Activated B cell treated with CpG ODN at 0.5 μM for 24 hours (primary cell): Measurements from ENCODE around the gene SCAF8. TPM values are rescaled to one million over a fixed set of nuclear protein-coding genes. Genes with fewer than 3 reads are reported as not detected.

Experiments
- ATAC-seq: fragments of 200-7000 bp; cut with Tn5 transposase; one replicate; pipeline ENCODE4 v1.10.0; 2021; ENCODE audit warnings: low read depth, mild to moderate bottlenecking, moderate library complexity
- CTCF ChIA-PET: fragments of 350-600 bp; sonication (Branson Sonifier 250); formaldehyde crosslinking; loops from one replicate; lab custom pipeline; 2021; ENCODE audit warnings: antibody characterized with exemption; lab: Charles Lee
- POLR2A ChIA-PET: fragments of 350-600 bp; sonication (Branson Sonifier 250); formaldehyde crosslinking; loops from one replicate; lab custom pipeline; 2021; ENCODE audit warnings: antibody characterized with exemption; lab: Charles Lee
- DNase-seq: peaks from one replicate; pipeline ENCODE4 v3.0.0; 2022
- H3K27ac Mint-ChIP-seq: one replicate; pipeline ENCODE4 v1.8.0; 2020; ENCODE audit warnings: mixed read lengths
- H3K27me3 Mint-ChIP-seq: one replicate; pipeline ENCODE4 v1.8.0; 2021; ENCODE audit warnings: mixed read lengths
- H3K36me3 Mint-ChIP-seq: one replicate; pipeline ENCODE4 v1.8.0; 2021; ENCODE audit warnings: low read depth, mixed read lengths
- H3K4me1 Mint-ChIP-seq: one replicate; pipeline ENCODE4 v1.8.0; 2021; ENCODE audit warnings: mixed read lengths
- H3K4me3 Mint-ChIP-seq: one replicate; pipeline ENCODE4 v1.8.0; 2020; ENCODE audit warnings: mild to moderate bottlenecking, mixed read lengths
- H3K9me3 Mint-ChIP-seq: one replicate; pipeline ENCODE4 v1.8.0; 2020; ENCODE audit warnings: mixed read lengths
- intact Hi-C: fragments of 100-400 bp; cut with micrococcal nuclease; formaldehyde crosslinking; loops from one replicate; pipeline ENCODE4 v1.15.1; 2024
- total RNA-seq: library from RNA; stranded (reverse); gene quantifications from 2 replicates; pipeline ENCODE4 v1.2.3, GENCODE V29; 2022
- TF ChIP-seq, protein P1 (sequence below): fragments of 200-600 bp; IDR thresholded peaks from one replicate; pipeline ENCODE4 v1.8.0; 2022; ENCODE audit warnings: antibody characterized with exemption, mild to moderate bottlenecking

The SCAF8 gene
- total RNA-seq, 1 donor from 2014 or later, result 65.2 TPM

DNA sequence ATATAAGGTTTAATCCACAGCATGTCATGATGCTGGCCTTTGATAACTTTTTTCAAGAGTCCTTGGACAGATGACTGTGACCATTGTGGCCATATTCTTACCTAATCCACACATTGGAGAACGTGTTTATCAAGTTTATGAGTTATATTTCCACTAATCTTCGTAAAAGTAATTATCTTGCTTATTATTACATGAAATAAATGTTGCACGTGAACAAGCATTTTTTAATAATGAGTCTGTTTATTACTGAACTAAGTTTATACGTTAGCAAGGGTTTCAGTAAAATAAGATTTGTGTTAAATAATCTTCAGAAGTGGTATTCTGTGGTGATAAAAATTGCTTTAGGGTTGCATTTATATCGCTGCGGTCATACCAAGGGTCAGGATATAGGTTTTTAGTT is 107.1 kb downstream of the SCAF8 start:
- TF ChIP-seq, protein P1, sequence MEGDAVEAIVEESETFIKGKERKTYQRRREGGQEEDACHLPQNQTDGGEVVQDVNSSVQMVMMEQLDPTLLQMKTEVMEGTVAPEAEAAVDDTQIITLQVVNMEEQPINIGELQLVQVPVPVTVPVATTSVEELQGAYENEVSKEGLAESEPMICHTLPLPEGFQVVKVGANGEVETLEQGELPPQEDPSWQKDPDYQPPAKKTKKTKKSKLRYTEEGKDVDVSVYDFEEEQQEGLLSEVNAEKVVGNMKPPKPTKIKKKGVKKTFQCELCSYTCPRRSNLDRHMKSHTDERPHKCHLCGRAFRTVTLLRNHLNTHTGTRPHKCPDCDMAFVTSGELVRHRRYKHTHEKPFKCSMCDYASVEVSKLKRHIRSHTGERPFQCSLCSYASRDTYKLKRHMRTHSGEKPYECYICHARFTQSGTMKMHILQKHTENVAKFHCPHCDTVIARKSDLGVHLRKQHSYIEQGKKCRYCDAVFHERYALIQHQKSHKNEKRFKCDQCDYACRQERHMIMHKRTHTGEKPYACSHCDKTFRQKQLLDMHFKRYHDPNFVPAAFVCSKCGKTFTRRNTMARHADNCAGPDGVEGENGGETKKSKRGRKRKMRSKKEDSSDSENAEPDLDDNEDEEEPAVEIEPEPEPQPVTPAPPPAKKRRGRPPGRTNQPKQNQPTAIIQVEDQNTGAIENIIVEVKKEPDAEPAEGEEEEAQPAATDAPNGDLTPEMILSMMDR, result no peak
- intact Hi-C loops, result no loop called here
- Mint-ChIP-seq H3K9me3 (no peaks in the 10 kb centered on the region), H3K4me1 (peaks cover 16% of the 10 kb centered on the region), H3K36me3 (peaks cover 27% of the 10 kb centered on the region), H3K4me3 (no peak overlapping the region), H3K27me3 (no peaks in the 10 kb centered on the region), H3K27ac (no peak overlapping the region)
- POLR2A ChIA-PET, result no interaction called here
- ATAC-seq (no peak), DNase-seq (no peak)
- CTCF ChIA-PET, result no interaction called here

DNA sequence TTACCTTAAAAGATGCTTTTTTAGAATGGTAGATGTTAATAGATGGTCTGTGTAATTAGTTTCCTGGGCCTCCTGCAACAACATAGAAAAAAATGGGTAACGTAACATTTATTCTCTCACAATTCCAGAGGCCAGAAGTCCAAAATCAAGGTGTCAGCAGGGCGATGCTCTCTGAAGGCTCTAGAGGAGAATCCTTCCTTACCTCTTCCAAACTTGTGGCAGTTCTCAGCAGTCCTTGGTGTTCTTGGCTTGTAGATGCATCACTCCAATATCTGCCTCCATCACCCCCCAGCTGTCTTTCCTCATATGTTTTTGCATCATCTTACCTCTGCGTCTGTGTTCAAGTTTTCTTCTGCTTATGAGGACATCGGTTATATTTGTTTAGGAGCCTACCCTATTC is 107.9 kb downstream of the SCAF8 start:
- POLR2A ChIA-PET, result no interaction called here
- CTCF ChIA-PET, result no interaction called here
- TF ChIP-seq, protein P1, result no peak
- Mint-ChIP-seq H3K27ac (no peak overlapping the region), H3K9me3 (no peaks in the 10 kb centered on the region), H3K27me3 (no peaks in the 10 kb centered on the region), H3K4me3 (no peak overlapping the region), H3K36me3 (peaks cover 29% of the 10 kb centered on the region), H3K4me1 (peaks cover 16% of the 10 kb centered on the region)
- DNase-seq (no peak), ATAC-seq (no peak)
- intact Hi-C loops, result no loop called here

DNA sequence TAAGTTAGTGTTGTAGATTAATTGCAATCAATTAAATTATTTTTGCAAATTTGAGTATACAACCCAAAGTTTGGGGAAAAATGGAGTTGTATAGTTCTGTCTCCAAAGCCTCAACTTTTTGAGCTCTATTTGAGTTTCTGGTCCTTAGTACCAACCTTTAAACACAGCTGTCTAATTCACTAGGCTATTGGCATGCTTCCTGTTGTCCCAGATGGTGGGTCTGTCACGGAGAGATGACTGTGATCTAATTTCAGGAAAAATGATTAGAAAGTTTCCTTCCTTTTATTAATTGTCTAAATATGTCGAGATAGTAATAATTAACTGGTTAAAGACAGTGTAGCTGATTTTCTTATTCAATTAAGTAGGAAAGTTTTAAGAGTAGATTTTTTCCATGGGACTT is 109.6 kb downstream of the SCAF8 start:
- H3K4me3 Mint-ChIP-seq, result no peak overlapping the region
- ChIA-PET POLR2A (no interaction called here), CTCF (interaction anchor here (1.7 kb wide), 1 partner anchor 167 kb away, joined by 4 read pairs; no protein-coding TSS in a partner anchor)
- H3K27me3 Mint-ChIP-seq, result no peaks in the 10 kb centered on the region
- intact Hi-C loops, result no loop called here
- DNase-seq, result no peak
- H3K4me1 Mint-ChIP-seq, result peaks cover 15% of the 10 kb centered on the region
- no peaks in the 10 kb centered on the region for H3K9me3 Mint-ChIP-seq
- peaks cover 33% of the 10 kb centered on the region for H3K36me3 Mint-ChIP-seq
- TF ChIP-seq, protein P1, result no peak
- ATAC-seq, result no peak
- H3K27ac Mint-ChIP-seq, result no peak overlapping the region

DNA sequence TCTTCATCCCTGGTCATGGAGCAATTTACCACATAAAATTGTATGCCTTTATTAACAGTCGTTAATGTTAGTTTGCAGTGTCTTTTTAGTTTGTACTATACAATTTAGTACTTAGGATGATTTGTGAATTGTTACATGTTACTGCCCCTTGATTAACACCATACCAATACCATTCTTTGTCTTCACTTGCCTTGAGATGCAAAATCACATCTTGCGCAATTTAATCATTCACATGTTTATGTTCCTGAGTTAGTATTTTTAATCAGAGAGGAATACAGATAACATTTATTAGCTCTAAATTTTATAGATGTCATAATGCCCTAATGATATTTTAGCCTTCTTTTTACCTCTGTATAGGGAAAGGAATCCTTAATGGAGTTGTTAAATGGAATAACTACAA is 114.1 kb downstream of the SCAF8 start:
- ATAC-seq, result no peak
- ChIA-PET CTCF (no interaction called here), POLR2A (no interaction called here)
- Mint-ChIP-seq H3K27me3 (no peaks in the 10 kb centered on the region), H3K4me3 (no peak overlapping the region), H3K4me1 (peaks cover 7% of the 10 kb centered on the region), H3K36me3 (peaks cover 42% of the 10 kb centered on the region), H3K27ac (no peak overlapping the region), H3K9me3 (no peaks in the 10 kb centered on the region)
- intact Hi-C loops, result no loop called here
- DNase-seq, result no peak
- TF ChIP-seq, protein P1, result no peak

DNA sequence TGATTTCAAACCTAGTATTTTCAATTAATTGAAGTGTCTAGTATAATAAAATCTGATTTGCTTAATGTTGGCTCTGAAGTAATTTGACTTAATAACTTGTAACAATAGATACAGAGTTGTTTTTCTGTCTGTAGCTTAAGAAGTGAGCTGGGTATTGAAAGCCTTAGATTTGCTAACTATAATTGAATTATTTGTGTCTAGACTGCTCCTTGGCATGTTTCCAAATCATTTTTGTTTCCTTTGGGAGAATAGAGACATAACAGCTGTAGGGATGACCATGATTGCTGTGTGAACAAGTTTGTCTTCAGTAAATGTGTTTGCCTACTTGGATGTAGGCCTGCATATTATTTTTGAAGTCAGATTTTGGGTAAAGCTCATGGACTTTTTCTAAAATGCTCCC is 115.4 kb downstream of the SCAF8 start:
- DNase-seq, result no peak
- no peak for ATAC-seq
- peaks cover 5% of the 10 kb centered on the region for H3K4me1 Mint-ChIP-seq
- H3K27me3 Mint-ChIP-seq, result no peaks in the 10 kb centered on the region
- intact Hi-C loops, result no loop called here
- no peak overlapping the region for H3K4me3 Mint-ChIP-seq
- no peak overlapping the region for H3K27ac Mint-ChIP-seq
- ChIA-PET POLR2A (no interaction called here), CTCF (no interaction called here)
- H3K36me3 Mint-ChIP-seq, result peaks cover 44% of the 10 kb centered on the region
- H3K9me3 Mint-ChIP-seq, result no peaks in the 10 kb centered on the region
- TF ChIP-seq, protein P1, result no peak
